GM21381 (cell line): ENCODE measurements around the gene PNMT.

Source experiments
- ATAC-seq: cut with Tn5 transposase; IDR thresholded peaks from one replicate; pipeline ENCODE4 v1.9.1; 2021; ENCODE audit warnings: mild to moderate bottlenecking, moderate library complexity; ENCODE audit not compliant: unreplicated experiment

PNMT gene

GRCh38 chr17:39667945-39668924 lies at the start of gene PNMT:
TSS of gene PNMT (plus strand) at chr17:39668453. CDS start at chr17:39668476, 23 bp downstream.
- ATAC-seq, result no peak

- ATAC-seq, result no peak
Measured at GRCh38 chr17:39618956-39619785, 49.1 kb upstream of the PNMT start.

- ATAC-seq, result no peak
Measured at GRCh38 chr17:39619786-39620101, 48.5 kb upstream of the PNMT start.

GRCh38 chr17:39621523-39622379 lies 46.5 kb upstream of the PNMT start:
- ATAC-seq, result no peak

- ATAC-seq, result no peak
Measured at GRCh38 chr17:39622380-39623006, 45.8 kb upstream of the PNMT start.

- ATAC-seq, result no peak
Measured at GRCh38 chr17:39623356-39623950, 44.8 kb upstream of the PNMT start.

GRCh38 chr17:39624313-39624712 lies 43.9 kb upstream of the PNMT start:
- no peak for ATAC-seq

GRCh38 chr17:39625198-39625785 lies 43.0 kb upstream of the PNMT start:
- no peak for ATAC-seq

GRCh38 chr17:39626171-39627046 lies 41.8 kb upstream of the PNMT start, which contains the start of gene PPP1R1B:
TSS of gene PPP1R1B (plus strand) at chr17:39626952. CDS start at chr17:39627393, 441 bp downstream.
- ATAC-seq, result no peak

- ATAC-seq, result no peak
Measured at GRCh38 chr17:39627047-39627711, 41.1 kb upstream of the PNMT start.

- no peak for ATAC-seq
Measured at GRCh38 chr17:39627712-39628516, 40.3 kb upstream of the PNMT start.

- no peak for ATAC-seq
Measured at GRCh38 chr17:39628655-39629493, 39.4 kb upstream of the PNMT start.

- ATAC-seq, result no peak
Measured at GRCh38 chr17:39629494-39629880, 38.8 kb upstream of the PNMT start.

GRCh38 chr17:39629898-39630297 lies 38.4 kb upstream of the PNMT start:
- no peak for ATAC-seq

GRCh38 chr17:39631403-39631802 lies 36.9 kb upstream of the PNMT start:
- no peak for ATAC-seq
